Parietal lobe (tissue), 2 donors: ENCODE results near the gene ZNF132. TPM values are rescaled to one million over a fixed set of nuclear protein-coding genes. Genes with fewer than 3 reads are reported as not detected.

Experiments
- small RNA-seq: library from RNA; depleted of rRNA; stranded (forward); fragments of <200 nt; gene quantifications from one replicate; pipeline ENCODE3, GENCODE V24; 2014; ENCODE audit warnings: low replicate concordance
- total RNA-seq: library from RNA; depleted of rRNA; stranded (reverse); fragments of >200 nt; gene quantifications from one replicate; pipeline ENCODE4 v1.2.3, GENCODE V29; 2014

Gene ZNF132
- 21.0 TPM for total RNA-seq

DNA sequence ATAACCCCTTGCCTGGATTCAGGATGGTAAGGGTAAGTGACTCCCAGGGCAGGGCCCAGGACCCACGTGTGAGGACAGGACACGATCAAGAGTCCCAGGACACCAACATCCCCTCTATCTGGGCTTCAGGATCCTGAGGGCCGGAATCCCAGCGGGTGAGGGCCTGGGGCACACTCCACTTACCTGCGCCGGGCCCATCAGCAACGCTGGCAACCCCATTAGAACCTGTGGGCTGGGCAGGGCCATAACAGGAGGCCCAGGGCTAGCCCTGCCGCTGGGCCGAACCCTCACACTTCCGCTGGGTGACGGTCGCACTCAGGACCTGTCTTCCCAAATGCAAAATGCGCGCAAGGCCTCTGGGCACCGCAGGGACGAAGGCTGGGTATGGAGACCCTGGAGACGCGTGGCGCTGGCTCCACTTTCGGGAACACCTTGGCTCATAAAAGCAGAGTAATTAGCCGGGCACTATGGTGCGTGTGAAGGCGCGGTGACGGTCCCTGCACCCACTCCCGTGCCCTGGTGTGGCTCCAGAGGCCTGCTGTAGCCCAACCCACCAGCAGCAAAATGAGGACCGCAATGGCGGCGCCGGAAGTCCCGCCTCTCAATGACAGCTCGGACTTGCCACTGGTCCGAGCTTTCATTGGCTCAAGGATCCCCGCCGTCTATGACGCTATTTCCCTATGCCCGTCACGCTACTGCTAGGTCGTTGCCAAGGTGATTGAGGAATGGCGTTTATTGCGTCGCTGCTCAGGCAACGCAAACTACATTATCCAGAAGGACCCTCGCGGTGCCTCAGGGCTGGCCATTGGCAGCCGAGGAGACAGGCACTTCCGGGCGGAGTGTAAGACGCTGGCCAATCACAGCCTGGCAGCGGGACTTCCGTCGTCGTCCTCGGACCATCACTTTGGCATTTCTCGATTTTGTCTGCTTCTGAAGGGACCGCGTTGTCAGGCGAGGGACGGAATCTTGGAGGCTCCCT lies at the start of gene ZNF132:
ZNF132 (minus strand) TSS at position 578 of the 979 bp plus-strand sequence; CDS start at position 246, 332 bp downstream.

GRCh38 chr19:58475714-58476497 lies 36.0 kb upstream of the ZNF132 start, which contains the start of gene ZNF446:
ZNF446 (plus strand) TSS chr19:58476352; CDS start chr19:58477219, 867 bp downstream.

GRCh38 chr19:58466760-58467589 lies 27.0 kb upstream of the ZNF132 start, which contains the start of gene ZNF324:
ZNF324 (plus strand) TSS chr19:58467080; CDS start chr19:58469186, 2,106 bp downstream.

DNA sequence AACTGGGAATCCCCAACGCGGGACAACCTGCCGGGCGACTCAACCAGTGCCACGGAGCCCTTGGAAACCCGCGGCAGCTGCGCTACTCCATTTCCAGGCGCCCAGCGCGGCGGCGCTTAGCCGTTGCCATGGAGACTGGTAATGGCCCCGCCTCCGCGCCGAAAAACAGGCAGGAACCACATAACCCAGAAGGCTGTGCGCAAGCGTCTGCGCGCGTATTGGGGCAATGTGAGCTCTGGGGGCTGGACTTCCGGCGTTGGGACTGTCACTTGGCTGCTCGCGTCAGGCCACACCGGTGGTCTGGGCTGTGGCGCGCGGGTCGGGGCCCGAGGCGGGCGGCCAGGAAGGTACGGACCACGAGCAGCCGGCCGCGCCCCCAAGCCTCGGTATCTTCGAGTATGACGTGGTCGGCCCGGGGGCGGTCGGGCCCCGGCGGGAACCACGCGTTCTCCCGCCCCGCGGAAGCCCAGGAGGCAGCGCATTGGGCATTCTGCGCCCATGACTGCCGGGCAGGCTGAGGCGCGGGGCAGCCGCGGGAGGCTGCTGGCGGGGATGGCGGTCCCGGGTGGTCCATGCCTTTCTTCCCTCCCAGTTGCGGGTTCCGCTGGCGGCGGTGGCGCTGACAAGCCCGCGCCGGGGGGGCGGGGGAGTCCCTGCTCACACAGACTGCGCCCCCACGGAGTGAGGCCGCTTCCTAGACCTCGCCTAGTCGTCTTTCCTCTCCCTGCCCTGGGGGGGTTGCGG lies 11.6 kb upstream of the ZNF132 start, which contains the start of gene ZNF324B:
ZNF324B (plus strand) TSS at position 265 of the 744 bp plus-strand sequence. CDS start 2,080 bp downstream, outside the sequence.

DNA sequence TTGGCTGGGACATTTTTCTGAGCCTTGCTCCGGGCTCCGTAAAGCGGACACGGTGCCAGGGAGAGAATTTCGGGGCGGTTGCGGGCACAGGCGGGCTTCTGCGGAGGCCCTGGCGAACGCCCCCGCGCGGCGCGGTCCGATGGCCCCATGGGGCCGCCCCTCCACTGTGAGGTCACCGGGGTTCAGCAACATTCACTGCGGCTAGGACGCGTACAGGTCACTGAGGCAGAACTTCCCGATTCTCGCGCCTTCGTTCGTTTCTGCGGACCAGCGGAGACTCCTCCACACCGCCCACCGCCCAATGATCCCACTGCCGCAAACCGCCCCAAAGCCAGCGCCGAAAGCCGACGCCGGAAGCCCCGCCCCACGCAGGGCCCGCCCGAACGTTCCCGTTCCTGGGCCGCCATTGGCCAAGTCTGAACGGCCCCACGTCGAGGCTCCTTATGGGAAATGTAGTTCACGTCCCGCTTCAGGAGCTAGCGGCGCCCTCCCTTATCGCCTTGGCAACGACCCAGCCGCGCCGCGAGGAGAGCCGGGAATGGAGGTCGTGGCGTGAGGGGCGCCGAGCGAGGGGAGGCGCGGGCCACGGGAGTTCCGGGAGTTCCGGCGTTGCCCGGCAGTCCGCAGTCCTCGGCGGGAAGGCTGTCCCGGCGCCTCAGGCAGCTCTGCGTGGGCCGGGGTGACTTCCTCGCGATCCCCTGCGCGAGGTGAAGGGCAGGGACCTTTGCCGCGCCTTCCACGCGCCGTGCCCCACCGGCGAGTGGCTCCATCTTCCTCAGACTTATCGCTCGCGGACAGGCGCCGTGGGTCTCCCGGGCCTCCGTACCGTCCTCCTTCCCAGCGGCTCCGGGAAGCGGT lies 31.6 kb downstream of the ZNF132 start, which contains the start of gene ZNF584:
ZNF584 (plus strand) TSS at position 498 of the 858 bp plus-strand sequence. CDS start 499 bp downstream, outside the sequence.

GRCh38 chr19:58395220-58395978 lies 44.6 kb downstream of the ZNF132 start, which contains the start of gene RNF225:
RNF225 (plus strand) TSS chr19:58395656; CDS start chr19:58396090, 434 bp downstream.

GRCh38 chr19:58386576-58387337 lies 53.2 kb downstream of the ZNF132 start, which contains the start of gene RPS5:
RPS5 (plus strand) TSS chr19:58387269; CDS start chr19:58388138, 869 bp downstream.

Small RNAs within 50 kb of the gene (small RNA-seq; reads per million reads assigned to genes)
- gene MIR4754, result not detected
- not detected for gene RNU6-1337P

Other genes starting within 250 kb of the ZNF132 start
- gene ZNF544, start 211.2 kb downstream of the ZNF132 start, total RNA-seq, result 72.0 TPM
- gene ZNF8, start 161.2 kb downstream of the ZNF132 start, total RNA-seq, result 27.5 TPM
- gene ERVK3-1, start 134.8 kb downstream of the ZNF132 start, total RNA-seq, result 49.8 TPM
- 4.4 TPM for gene ZSCAN22, start 113.2 kb downstream of the ZNF132 start, total RNA-seq
- 4.1 TPM for gene A1BG, start 86.7 kb downstream of the ZNF132 start, total RNA-seq
- 8.1 TPM for gene ZNF497, start 77.4 kb downstream of the ZNF132 start, total RNA-seq
- 1.6 TPM for gene ZNF837, start 59.1 kb downstream of the ZNF132 start, total RNA-seq
- gene RPS5, start 52.9 kb downstream of the ZNF132 start, total RNA-seq, result 1,498 TPM
- gene RNF225, start 44.5 kb downstream of the ZNF132 start, total RNA-seq, result not detected
- 27.9 TPM for gene ZNF584, start 31.5 kb downstream of the ZNF132 start, total RNA-seq
- 21.9 TPM for gene ZNF324B, start 11.5 kb upstream of the ZNF132 start, total RNA-seq
- 34.1 TPM for gene ZNF324, start 26.9 kb upstream of the ZNF132 start, total RNA-seq
- gene ZNF446, start 36.2 kb upstream of the ZNF132 start, total RNA-seq, result 16.0 TPM
- gene SLC27A5, start 71.8 kb upstream of the ZNF132 start, total RNA-seq, result 7.5 TPM
- 10.3 TPM for gene ZBTB45, start 79.7 kb upstream of the ZNF132 start, total RNA-seq
- gene TRIM28, start 103.9 kb upstream of the ZNF132 start, total RNA-seq, result 345 TPM
- 72.0 TPM for gene CHMP2A, start 115.0 kb upstream of the ZNF132 start, total RNA-seq
- gene UBE2M, start 118.5 kb upstream of the ZNF132 start, total RNA-seq, result 38.8 TPM
- gene MZF1, start 133.2 kb upstream of the ZNF132 start, total RNA-seq, result 26.3 TPM